ENCODE results near the gene EPAS1.

The EPAS1 gene

DNA sequence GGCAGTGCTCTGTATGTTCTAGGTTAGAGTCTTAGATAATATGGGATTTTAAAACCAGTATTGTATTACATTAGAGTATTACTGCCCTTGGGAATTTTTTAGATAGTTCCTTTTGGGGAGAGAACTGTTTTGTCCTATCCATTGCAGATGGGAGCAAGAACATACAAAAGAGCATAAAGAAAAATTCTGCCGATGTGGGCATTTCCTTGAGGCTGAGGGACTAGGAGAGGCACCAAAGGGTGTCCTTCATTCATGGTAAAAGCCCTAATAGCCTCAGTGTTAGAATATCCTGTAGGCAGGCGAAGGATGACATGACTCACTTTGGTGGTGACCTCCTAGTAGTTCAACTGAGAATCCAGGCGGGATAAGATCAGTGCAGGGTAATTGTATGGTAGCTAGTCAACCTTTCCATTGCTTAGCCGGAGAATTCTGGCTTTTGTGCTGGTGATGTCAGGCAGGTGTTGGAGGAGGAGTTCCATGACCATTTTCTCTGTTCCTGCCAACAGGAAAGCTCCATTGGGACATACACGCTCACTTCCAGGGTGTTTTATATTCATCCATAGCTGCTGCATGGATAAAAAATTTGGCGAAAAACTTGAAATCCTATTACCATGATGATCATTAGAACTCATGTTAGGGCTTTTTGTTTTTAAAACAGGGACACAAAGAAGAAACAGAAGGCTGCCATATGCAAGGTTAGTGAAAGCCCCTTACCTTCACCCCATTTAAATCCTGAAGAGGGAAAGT, 28.1 kb downstream of the EPAS1 start:
- no peak for DNase-seq

- DNase-seq = no peak
Measured at GRCh38 chr2:46326231-46326980, 29.2 kb downstream of the EPAS1 start.

DNA sequence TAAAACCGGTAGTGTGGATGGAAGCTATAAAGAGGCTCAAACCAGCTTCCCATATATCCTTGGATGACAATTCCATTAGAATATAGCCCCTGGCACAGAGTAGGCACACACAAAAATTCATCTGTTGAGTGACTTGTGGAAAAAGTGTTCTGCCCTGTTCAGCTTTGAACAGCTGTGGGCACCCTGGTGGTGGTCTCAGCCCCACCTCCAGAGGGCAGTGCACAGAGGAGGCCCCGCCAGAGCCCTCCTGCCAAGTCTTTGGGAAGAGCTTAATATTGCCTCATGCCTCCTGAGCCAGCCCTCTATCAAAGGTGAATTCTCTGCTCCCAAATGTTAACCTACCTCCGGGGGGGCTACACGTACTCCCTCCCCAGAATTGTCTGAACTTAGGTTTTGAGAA, 30.4 kb downstream of the EPAS1 start:
- no peak for DNase-seq

GRCh38 chr2:46328291-46328690, 31.1 kb downstream of the EPAS1 start:
- no peak for DNase-seq

GRCh38 chr2:46328829-46329228, 31.6 kb downstream of the EPAS1 start:
- no peak for DNase-seq

DNA sequence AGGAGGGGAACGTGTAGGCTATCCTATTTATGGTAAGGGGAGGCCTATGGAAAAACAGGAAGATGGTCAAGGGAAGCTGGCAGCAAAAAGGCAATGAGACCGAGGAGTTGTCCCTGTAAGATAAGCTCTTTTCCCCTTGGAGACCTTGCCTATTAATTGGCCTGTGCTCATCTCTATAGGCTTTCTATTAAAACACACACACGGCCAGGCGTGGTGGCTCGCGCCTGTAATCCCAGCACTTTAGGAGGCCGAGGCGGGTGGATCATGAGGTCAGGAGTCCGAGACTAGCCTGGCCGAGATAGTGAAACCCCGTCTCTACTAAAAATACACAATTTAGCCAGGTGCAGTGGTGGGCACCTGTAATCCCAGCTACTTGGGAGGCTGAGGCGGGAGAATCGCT, 32.1 kb downstream of the EPAS1 start:
- DNase-seq = no peak

DNA sequence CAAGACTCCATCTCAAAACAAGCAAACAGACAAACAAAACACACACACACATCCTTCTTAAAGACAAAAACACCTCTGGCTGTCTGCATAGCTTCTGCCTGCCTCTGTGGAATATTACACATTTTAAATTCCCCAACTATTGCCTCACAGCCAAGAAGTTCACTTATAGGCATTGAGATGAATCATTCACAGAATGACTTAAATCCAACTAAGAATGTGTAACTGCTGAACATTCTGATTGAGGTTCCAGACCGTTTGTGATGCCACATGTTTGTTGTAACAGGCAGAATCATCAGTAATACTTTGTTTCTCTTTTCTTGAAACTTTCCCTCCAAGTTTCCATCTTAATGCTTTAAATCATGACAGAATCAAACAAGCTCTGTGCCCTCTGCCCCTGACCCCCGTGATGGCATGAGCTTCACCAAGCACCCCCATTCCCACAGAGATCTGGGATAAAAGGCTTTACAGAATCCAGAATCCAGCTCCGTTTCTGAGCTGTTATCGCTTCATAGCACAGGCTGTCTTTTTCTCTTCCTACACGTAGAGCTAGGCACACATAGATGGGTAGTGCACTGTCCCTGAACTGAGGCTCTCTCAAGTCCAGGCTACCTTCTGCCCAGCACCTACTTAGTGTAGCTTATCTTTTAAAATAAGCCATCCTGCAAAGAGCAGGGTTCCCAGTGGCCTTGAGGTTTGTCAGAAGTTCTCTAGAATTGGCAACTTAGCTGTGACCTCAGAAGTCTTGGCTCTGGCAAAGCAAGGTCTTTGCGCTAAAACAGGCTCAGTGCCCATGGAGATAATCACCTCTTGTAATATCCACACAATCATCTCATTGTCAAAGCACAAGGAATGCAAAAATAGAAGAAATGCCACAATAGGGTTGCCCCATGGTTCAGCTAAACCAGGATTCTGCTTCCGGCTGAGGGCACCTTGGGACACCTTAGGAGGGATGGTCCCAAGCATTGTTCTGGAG, 32.9 kb downstream of the EPAS1 start:
- no peak for DNase-seq

DNA sequence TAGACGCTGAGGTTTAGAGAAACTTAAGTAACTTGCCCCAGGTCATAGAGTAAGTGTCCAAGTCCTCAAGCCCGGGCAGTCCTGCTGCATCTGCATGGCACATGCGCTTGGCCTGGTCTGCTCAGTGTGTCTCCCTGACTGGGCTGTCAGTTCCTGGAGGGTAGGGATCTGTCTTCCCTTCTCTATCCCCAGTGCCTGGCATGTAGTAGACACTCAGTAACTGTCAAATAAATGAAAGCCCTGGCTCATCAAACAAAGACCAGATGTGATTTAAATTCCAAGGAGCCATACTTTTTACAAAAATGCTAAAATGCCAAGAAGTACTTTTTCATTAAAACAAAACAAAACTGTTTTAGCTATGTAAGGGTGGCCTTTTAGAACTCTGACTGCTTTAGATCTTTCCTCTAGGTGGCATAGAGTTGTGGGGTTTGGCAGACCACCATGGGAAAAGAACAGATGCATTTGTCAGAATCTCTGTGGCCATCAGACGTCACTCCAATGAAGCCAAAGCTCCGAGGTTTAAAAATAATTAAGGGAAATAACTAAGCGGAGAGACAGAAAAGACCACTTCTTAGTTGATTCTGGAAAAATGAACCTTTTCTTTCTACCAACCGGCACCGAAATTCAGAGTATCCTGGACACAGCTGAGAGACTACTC, 34.0 kb downstream of the EPAS1 start:
- no peak for DNase-seq

- DNase-seq = no peak
Measured at GRCh38 chr2:46332686-46333281, 35.6 kb downstream of the EPAS1 start.

GRCh38 chr2:46333912-46334311, 36.7 kb downstream of the EPAS1 start:
- DNase-seq = no peak

- no peak for DNase-seq
Measured at GRCh38 chr2:46334389-46335271, 37.4 kb downstream of the EPAS1 start.

DNA sequence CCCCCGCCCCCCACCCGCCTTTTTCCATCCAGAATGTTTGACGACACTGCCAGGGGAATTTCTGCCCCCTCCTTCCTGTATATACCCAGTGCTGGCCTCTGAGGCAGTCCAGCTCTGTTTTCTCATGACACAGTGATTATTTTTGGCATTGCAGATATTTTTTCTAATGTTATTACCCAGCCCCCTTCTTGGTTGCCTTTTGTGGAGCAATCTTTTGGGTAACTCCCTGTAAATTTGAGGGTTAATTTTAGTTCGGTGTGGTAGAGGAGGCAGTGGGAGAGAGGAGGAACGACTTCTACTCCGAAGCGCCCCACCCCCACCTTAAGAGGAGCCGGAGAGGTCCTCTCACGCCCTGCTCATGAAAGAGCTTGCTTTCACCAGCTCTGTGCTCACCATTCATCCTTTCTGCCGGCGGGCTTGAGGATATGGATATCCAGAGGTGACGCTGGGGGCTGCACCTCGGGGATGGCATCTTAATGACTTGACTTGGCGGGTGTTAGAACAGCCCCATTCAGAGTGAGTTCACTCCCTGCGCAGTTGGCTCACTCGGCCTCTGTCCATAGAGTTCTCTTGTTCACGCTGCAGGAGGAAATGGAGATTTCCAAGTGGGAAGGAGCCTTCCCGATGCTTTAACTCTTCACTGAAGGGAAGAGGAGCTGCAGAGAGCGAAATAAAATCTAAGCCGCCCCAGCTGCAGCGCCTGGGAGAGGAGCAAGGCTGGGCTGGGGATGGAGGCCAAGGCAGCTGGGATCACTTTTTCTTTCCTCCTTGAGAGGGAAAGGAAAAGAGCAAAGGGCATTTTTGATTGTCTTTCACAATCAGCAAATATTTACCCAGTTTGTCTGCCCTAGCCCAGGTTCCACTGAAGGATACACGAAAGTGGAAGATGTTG, 38.4 kb downstream of the EPAS1 start:
- DNase-seq = no peak

- no peak for DNase-seq
Measured at GRCh38 chr2:46336283-46336959, 39.2 kb downstream of the EPAS1 start.

DNA sequence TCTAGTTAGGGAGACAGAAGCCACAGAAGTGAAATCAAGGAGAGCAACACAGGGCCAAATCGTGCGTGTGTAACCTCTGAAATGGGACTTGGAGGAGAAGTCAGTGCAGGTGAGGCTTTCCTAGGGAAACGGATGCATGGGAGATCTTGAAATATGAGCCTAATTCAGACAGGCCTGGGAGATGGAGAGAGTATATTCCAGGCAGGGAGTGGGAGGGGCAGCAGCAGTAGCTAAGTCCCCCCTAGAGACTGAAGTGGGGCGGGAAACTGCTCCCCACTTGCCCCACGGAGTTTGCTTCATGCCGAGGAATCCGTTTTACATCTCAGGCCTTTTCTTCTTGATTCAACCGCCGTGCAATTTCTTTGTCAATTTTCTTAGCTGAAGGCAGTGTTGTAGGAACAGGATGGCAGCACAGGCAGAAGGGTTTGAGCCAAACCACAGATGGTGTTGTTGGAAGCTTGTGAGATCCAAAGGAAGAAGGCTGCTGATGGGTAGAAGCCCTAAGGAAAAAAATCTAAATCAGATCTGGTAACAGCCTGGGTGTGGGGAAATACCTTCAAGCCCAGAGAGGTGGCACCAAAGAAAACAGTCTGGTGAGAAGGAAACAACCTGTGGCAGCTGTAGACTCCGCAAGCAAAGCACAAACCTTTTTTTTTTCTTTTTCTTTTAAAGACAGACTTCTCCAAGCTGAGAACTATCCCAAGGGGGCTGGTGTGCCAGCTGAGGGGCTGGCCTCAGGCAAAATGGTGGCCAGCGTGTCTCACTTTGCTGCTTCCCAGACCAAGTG, 40.2 kb downstream of the EPAS1 start:
- DNase-seq = no peak

GRCh38 chr2:46338674-46339073, 41.5 kb downstream of the EPAS1 start:
- DNase-seq = no peak

GRCh38 chr2:46339200-46339599, 42.0 kb downstream of the EPAS1 start:
- DNase-seq = no peak

DNA sequence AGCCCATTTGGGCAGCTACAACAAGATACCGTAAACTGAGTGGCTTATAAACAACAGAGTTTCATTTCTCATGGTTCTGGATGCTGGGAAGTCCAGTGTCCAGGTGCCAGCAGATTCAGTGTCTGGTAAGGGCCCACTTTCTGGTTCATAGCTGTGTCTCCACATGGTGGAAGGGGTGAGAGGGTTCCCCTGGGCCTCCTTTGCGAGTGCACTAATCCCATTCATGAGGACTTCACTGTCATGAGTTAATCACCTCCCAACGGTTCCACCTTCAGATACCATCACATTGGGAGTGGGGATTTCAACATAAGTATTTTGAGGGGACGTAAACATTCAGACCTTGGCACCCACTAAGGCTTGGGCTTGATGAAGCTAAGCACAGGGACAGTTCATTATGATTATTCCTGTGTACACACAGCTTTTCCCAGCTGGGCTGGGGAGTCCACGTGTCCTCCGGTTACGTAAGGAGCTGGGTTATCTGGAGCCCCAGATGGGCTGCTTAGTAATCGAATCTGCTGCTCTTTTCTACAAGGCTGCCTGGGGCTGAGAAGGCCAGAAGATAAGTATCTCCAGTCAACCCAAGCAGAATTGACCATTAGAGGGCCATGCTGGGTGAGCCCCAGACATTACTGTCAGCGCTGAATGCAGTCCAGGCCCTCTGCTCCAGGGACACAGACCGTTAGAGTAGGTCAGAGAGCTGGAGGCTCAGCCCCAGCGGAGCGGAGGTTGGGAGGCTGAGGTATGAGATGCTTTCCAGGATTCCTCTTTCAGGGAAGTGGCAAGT, 42.7 kb downstream of the EPAS1 start:
- DNase-seq = no peak
